Measurements from ENCODE around the gene EXOSC9. TPM values are rescaled to one million over a fixed set of nuclear protein-coding genes. Genes with fewer than 3 reads are reported as not detected.
"Not testable (repeated sequence)": the region's sequence is repeated elsewhere in the genome, so short reads cannot be mapped to it uniquely, and the experiment has no call there.

Gene EXOSC9
- polyA plus RNA-seq (2014; cell fraction: cytosol; rRNA removed): 83.5 and 91.5 TPM in 2 replicates
- 84.9 and 101 TPM in 2 replicates for polyA plus RNA-seq (2014; cell fraction: nucleus; rRNA removed)

- peak; percentile 89 for DNase-seq (ENCODE audit: low spot score)
Measured at GRCh38 chr4:121800961-121801714, at the start of gene EXOSC9. Gene EXOSC9 (plus strand): TSS chr4:121801323. CDS start chr4:121801425, 102 bp downstream.

- not testable (repeated sequence) for DNase-seq (ENCODE audit: low spot score)
Measured at GRCh38 chr4:121752142-121752541, 49.0 kb upstream of the EXOSC9 start.

GRCh38 chr4:121758925-121759568, 42.1 kb upstream of the EXOSC9 start:
- no peak for DNase-seq (ENCODE audit: low spot score)

- no peak for DNase-seq (ENCODE audit: low spot score)
Measured at GRCh38 chr4:121760205-121760604, 40.9 kb upstream of the EXOSC9 start.

- DNase-seq (ENCODE audit: low spot score): no peak
Measured at GRCh38 chr4:121764303-121764701, 36.8 kb upstream of the EXOSC9 start.

- DNase-seq (ENCODE audit: low spot score): no peak
Measured at GRCh38 chr4:121764702-121765367, 36.3 kb upstream of the EXOSC9 start, which contains the start of gene SMIM43. Gene SMIM43 (minus strand): TSS chr4:121765164. CDS start chr4:121765105, 59 bp downstream.

- DNase-seq (ENCODE audit: low spot score): no peak
Measured at GRCh38 chr4:121765368-121765705, 35.8 kb upstream of the EXOSC9 start.

- peak; percentile 11 for DNase-seq (ENCODE audit: low spot score)
Measured at GRCh38 chr4:121765971-121766538, 35.1 kb upstream of the EXOSC9 start.

GRCh38 chr4:121767166-121767565, 34.0 kb upstream of the EXOSC9 start:
- no peak for DNase-seq (ENCODE audit: low spot score)

GRCh38 chr4:121769341-121769740, 31.8 kb upstream of the EXOSC9 start:
- no peak for DNase-seq (ENCODE audit: low spot score)

GRCh38 chr4:121771869-121772268, 29.3 kb upstream of the EXOSC9 start:
- DNase-seq (ENCODE audit: low spot score): no peak

GRCh38 chr4:121773883-121774282, 27.2 kb upstream of the EXOSC9 start:
- DNase-seq (ENCODE audit: low spot score): no peak

- DNase-seq (ENCODE audit: low spot score): no peak
Measured at GRCh38 chr4:121776610-121777401, 24.3 kb upstream of the EXOSC9 start.

GRCh38 chr4:121777625-121778024, 23.5 kb upstream of the EXOSC9 start:
- no peak for DNase-seq (ENCODE audit: low spot score)

- DNase-seq (ENCODE audit: low spot score): peak; percentile 13
Measured at GRCh38 chr4:121778991-121779628, 22.0 kb upstream of the EXOSC9 start.

GRCh38 chr4:121783210-121783609, 17.9 kb upstream of the EXOSC9 start:
- DNase-seq (ENCODE audit: low spot score): no peak

- no peak for DNase-seq (ENCODE audit: low spot score)
Measured at GRCh38 chr4:121784401-121784800, 16.7 kb upstream of the EXOSC9 start.

GRCh38 chr4:121784975-121785374, 16.1 kb upstream of the EXOSC9 start:
- DNase-seq (ENCODE audit: low spot score): no peak

- DNase-seq (ENCODE audit: low spot score): no peak
Measured at GRCh38 chr4:121785479-121785878, 15.6 kb upstream of the EXOSC9 start.

GRCh38 chr4:121786221-121786620, 14.9 kb upstream of the EXOSC9 start:
- DNase-seq (ENCODE audit: low spot score): no peak

GRCh38 chr4:121788896-121789295, 12.2 kb upstream of the EXOSC9 start:
- DNase-seq (ENCODE audit: low spot score): no peak

Measured in SK-N-DZ (cell line).